ENCODE measurements around the gene NAT14.
"Not testable (repeated sequence)": the region's sequence is repeated elsewhere in the genome, so short reads cannot be mapped to it uniquely, and the experiment has no call there.

NAT14 gene

DNA sequence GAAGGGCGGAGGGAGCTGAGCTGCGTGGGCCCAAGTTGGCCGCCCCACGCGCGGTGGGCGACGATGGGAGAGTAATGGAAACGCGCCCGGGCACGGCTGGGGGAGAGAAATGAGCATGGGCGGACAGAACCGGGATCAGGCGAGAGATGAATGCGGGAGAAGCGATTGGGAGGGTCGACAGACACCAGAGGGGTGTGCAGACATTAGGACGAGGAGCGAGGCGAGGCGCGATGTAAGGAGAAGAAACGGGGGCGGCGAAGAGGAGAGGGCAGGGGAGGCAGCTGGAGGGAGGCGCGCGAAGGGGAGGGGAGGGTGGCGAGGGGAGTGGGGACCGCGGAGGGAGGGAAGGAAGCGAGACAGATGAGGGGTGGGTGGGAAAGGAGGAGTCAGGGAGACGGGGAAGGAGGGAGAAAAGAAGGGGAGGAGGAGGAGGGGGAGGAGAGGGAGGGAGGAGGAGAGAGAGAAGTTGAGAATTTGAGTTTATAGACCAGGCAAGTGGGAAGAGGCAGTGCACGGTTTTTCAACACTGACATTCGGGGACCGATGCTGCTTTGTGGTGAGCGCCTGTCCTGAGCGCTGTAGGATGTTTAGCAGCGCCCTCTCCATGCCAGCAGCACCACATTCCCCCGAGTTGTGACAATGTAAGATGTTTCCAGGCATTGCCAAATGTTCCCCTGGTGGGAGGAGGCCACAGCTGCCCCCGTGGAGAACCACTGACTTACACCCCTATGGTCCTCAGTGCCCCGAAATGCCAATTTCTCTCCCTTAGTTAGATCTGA, 41.8 kb upstream of the NAT14 start, which contains the start of gene SHISA7:
Gene SHISA7 (minus strand): TSS at position 256 of the 779 bp plus-strand sequence. CDS start 437 bp downstream, outside the sequence.
- FAIRE-seq (no peak), DNase-seq (ENCODE audit: insufficient read length, low spot score) (no peak)
- TF ChIP-seq PAX5 (IDR thresholded peaks at IDR 0.05; ENCODE audit: insufficient read depth, low read length, severe bottlenecking) = no peak
- TF ChIP-seq POLR2AphosphoS5 (IDR thresholded peaks at IDR 0.05; ENCODE audit: low read depth, low read length) = no peak
- TF ChIP-seq SPI1 (IDR thresholded peaks at IDR 0.05; ENCODE audit: low read depth, low read length) = no peak
- no peak for TF ChIP-seq POLR2A (IDR thresholded peaks at IDR 0.05; ENCODE audit: low read depth, low read length)
- TF ChIP-seq TAF1 (IDR thresholded peaks at IDR 0.05; ENCODE audit: low read depth, low read length) = no peak
- no peak for TF ChIP-seq POU2F2 (IDR thresholded peaks at IDR 0.05; ENCODE audit: low read depth, low read length)

GRCh38 chr19:55443824-55444480, 41.0 kb upstream of the NAT14 start:
- no peak for TF ChIP-seq POLR2AphosphoS5 (IDR thresholded peaks at IDR 0.05; ENCODE audit: low read depth, low read length)
- no peak for TF ChIP-seq SPI1 (IDR thresholded peaks at IDR 0.05; ENCODE audit: low read depth, low read length)
- no peak for TF ChIP-seq POU2F2 (IDR thresholded peaks at IDR 0.05; ENCODE audit: low read depth, low read length)
- TF ChIP-seq POLR2A (IDR thresholded peaks at IDR 0.05; ENCODE audit: low read depth, low read length) = no peak
- TF ChIP-seq TAF1 (IDR thresholded peaks at IDR 0.05; ENCODE audit: low read depth, low read length) = no peak
- no peak for TF ChIP-seq PAX5 (IDR thresholded peaks at IDR 0.05; ENCODE audit: insufficient read depth, low read length, severe bottlenecking)
- FAIRE-seq (no peak), DNase-seq (ENCODE audit: insufficient read length, low spot score) (no peak)

DNA sequence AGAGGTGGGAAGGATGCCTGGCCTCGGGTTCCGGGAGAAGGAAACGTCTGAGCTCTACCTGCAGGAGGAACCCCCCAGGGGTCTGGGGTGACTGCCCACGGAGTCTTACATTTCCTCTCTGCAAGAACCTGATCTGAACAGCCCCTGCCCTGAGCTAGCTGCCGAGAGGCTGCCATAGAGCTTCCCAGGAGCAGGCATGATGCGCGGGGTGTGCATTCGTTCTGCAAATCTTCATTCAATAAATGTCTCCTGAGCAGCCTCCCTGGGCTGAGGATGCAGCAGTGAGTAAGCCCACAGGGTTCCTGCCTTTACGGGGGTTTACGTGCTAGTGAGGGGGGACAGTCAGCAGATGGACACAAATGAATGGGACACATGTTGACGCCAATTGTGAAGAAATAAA, 40.3 kb upstream of the NAT14 start:
- FAIRE-seq = no peak
- TF ChIP-seq POLR2AphosphoS5 (IDR thresholded peaks at IDR 0.05; ENCODE audit: low read depth, low read length) = no peak
- TF ChIP-seq SPI1 (IDR thresholded peaks at IDR 0.05; ENCODE audit: low read depth, low read length) = no peak
- no peak for TF ChIP-seq POLR2A (IDR thresholded peaks at IDR 0.05; ENCODE audit: low read depth, low read length)
- TF ChIP-seq POU2F2 (IDR thresholded peaks at IDR 0.05; ENCODE audit: low read depth, low read length) = no peak
- no peak for TF ChIP-seq PAX5 (IDR thresholded peaks at IDR 0.05; ENCODE audit: insufficient read depth, low read length, severe bottlenecking)
- TF ChIP-seq TAF1 (IDR thresholded peaks at IDR 0.05; ENCODE audit: low read depth, low read length) = no peak

DNA sequence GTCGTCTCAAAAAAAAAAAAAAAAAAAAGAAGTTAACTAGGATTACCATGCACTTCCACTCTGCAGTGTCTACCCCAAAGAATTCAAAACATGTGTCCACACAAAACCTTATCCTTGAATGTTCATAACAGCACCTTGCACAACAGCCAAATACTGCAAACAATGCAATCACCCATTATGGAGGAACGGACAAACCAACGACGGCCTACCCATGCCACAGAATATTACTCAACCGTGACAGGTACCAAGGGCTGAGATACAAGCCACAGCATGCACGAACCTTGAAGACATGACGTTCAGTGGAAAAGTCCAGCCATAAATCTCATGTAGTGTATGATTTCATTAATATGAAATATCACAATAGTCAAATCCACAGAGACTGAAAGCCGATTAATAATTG, 38.9 kb upstream of the NAT14 start:
- FAIRE-seq (no peak), DNase-seq (ENCODE audit: insufficient read length, low spot score) (no peak)
- TF ChIP-seq POU2F2 (IDR thresholded peaks at IDR 0.05; ENCODE audit: low read depth, low read length) (no peak), PAX5 (IDR thresholded peaks at IDR 0.05; ENCODE audit: insufficient read depth, low read length, severe bottlenecking) (no peak), SPI1 (IDR thresholded peaks at IDR 0.05; ENCODE audit: low read depth, low read length) (no peak), POLR2A (IDR thresholded peaks at IDR 0.05; ENCODE audit: low read depth, low read length) (no peak)

More for the DNA sequence above, 40.3 kb upstream of the NAT14 start:
- no peak for DNase-seq (ENCODE audit: insufficient read length, low spot score)

- FAIRE-seq (no peak), DNase-seq (ENCODE audit: insufficient read length, low spot score) (no peak)
- TF ChIP-seq POU2F2 (IDR thresholded peaks at IDR 0.05; ENCODE audit: low read depth, low read length) (no peak), PAX5 (IDR thresholded peaks at IDR 0.05; ENCODE audit: insufficient read depth, low read length, severe bottlenecking) (no peak), POLR2AphosphoS5 (IDR thresholded peaks at IDR 0.05; ENCODE audit: low read depth, low read length) (no peak), SPI1 (IDR thresholded peaks at IDR 0.05; ENCODE audit: low read depth, low read length) (no peak), TAF1 (IDR thresholded peaks at IDR 0.05; ENCODE audit: low read depth, low read length) (no peak), POLR2A (IDR thresholded peaks at IDR 0.05; ENCODE audit: low read depth, low read length) (no peak)
These were observed 37.4 kb upstream of the NAT14 start for GRCh38 chr19:55447421-55448174.

GRCh38 chr19:55448175-55448490, 36.9 kb upstream of the NAT14 start:
- not testable (repeated sequence) for DNase-seq (ENCODE audit: insufficient read length, low spot score); FAIRE-seq

- DNase-seq (ENCODE audit: insufficient read length, low spot score) = no peak
- no peak for TF ChIP-seq SPI1 (IDR thresholded peaks at IDR 0.05; ENCODE audit: low read depth, low read length)
- TF ChIP-seq POLR2AphosphoS5 (IDR thresholded peaks at IDR 0.05; ENCODE audit: low read depth, low read length) = no peak
- TF ChIP-seq POLR2A (IDR thresholded peaks at IDR 0.05; ENCODE audit: low read depth, low read length) = no peak
- TF ChIP-seq PAX5 (IDR thresholded peaks at IDR 0.05; ENCODE audit: insufficient read depth, low read length, severe bottlenecking) = no peak
- FAIRE-seq = no peak
These were observed 35.5 kb upstream of the NAT14 start for GRCh38 chr19:55449469-55449868.

GRCh38 chr19:55451163-55451964, 33.6 kb upstream of the NAT14 start:
- FAIRE-seq (no peak), DNase-seq (ENCODE audit: insufficient read length, low spot score) (no peak)
- TF ChIP-seq SPI1 (IDR thresholded peaks at IDR 0.05; ENCODE audit: low read depth, low read length) (no peak), TAF1 (IDR thresholded peaks at IDR 0.05; ENCODE audit: low read depth, low read length) (no peak), POU2F2 (IDR thresholded peaks at IDR 0.05; ENCODE audit: low read depth, low read length) (no peak), POLR2AphosphoS5 (IDR thresholded peaks at IDR 0.05; ENCODE audit: low read depth, low read length) (no peak), POLR2A (IDR thresholded peaks at IDR 0.05; ENCODE audit: low read depth, low read length) (no peak), PAX5 (IDR thresholded peaks at IDR 0.05; ENCODE audit: insufficient read depth, low read length, severe bottlenecking) (no peak)

All from GM12891 (cell line).